Natural killer cell (primary cell): ENCODE measurements around the gene METTL17. TPM values are rescaled to one million over a fixed set of nuclear protein-coding genes. Genes with fewer than 3 reads are reported as not detected.

Source experiments
- ATAC-seq, 3 donors: fragments of 150-1000 bp in 2 of 3; fragments of 200-7000 bp in 1 of 3; cut with Tn5 transposase; 1 replicate in 1 of 3; 2 replicates in 2 of 3; pipeline ENCODE4 v1.10.0; 2021; ENCODE audit warnings: mild to moderate bottlenecking in 2 of 3, moderate library complexity in 2 of 3
- DNase-seq, 2 donors: peaks; one replicate each; pipeline versions ENCODE4 v3.0.0 to v3.0.0-alpha.2; 2013 to 2021; ENCODE audit warnings: mixed read lengths in 1 of 2
- H3K27ac ChIP-seq: one replicate; pipeline ENCODE4 v1.5.1; 2013; ENCODE audit warnings: mild to moderate bottlenecking, low read length
- H3K27me3 ChIP-seq: one replicate; pipeline ENCODE4 v1.6.1; 2013; ENCODE audit warnings: low read length; ENCODE audit not compliant: control insufficient read depth, insufficient read depth
- H3K36me3 ChIP-seq: one replicate; pipeline ENCODE4 v1.6.1; 2013; ENCODE audit warnings: low read length; ENCODE audit not compliant: control insufficient read depth, insufficient read depth
- H3K4me1 ChIP-seq: one replicate; pipeline ENCODE4 v1.6.1; 2013; ENCODE audit warnings: low read length; ENCODE audit not compliant: control insufficient read depth, insufficient read depth
- H3K4me3 ChIP-seq: one replicate; pipeline ENCODE4 v1.5.1; 2013; ENCODE audit warnings: low read length
- H3K9me3 ChIP-seq: one replicate; pipeline ENCODE4 v1.6.1; 2013; ENCODE audit warnings: low read length; ENCODE audit not compliant: control insufficient read depth, insufficient read depth
- H3K27ac Mint-ChIP-seq, 2 donors: one replicate each; pipeline ENCODE4 v1.8.0; 2022; ENCODE audit warnings: mild to moderate bottlenecking in 2 of 2, mixed read lengths in 2 of 2, moderate library complexity in 1 of 2
- H3K27me3 Mint-ChIP-seq, 2 donors: one replicate each; pipeline ENCODE4 v1.8.0; 2022; ENCODE audit warnings: low read depth in 2 of 2, mixed read lengths in 2 of 2
- H3K36me3 Mint-ChIP-seq: one replicate; pipeline ENCODE4 v1.8.0; 2022; ENCODE audit warnings: mixed read lengths
- H3K4me1 Mint-ChIP-seq, 2 donors: one replicate each; pipeline ENCODE4 v1.8.0; 2022; ENCODE audit warnings: mixed read lengths in 2 of 2
- H3K4me3 Mint-ChIP-seq: one replicate; pipeline ENCODE4 v1.8.0; 2022; ENCODE audit warnings: mild to moderate bottlenecking, moderate library complexity, mixed read lengths
- H3K9me3 Mint-ChIP-seq, 2 donors: one replicate each; pipeline ENCODE4 v1.8.0; 2022; ENCODE audit warnings: mixed read lengths in 2 of 2
- WGBS: methylation state at CpG from one replicate; pipeline ENCODE4 v1.1.7; 2013; ENCODE audit warnings: missing lambda C conversion rate; ENCODE audit not compliant: insufficient coverage; 5-methylcytosine and 5-hydroxymethylcytosine counted together
- intact Hi-C: fragments of 100-400 bp; cut with micrococcal nuclease; formaldehyde crosslinking; loops from one replicate; pipeline ENCODE4 v1.14.2; 2022
- total RNA-seq, 4 donors: library from RNA; stranded (reverse); fragments of 120-200 nt in 1 of 4; gene quantifications; one replicate each; pipeline versions ENCODE4 v1.2.3 to v1.2.4, GENCODE V29; 2013 to 2022
- TF ChIP-seq, protein P1 (sequence below): fragments of 200-600 bp; IDR thresholded peaks from one replicate; pipeline ENCODE4 v1.8.0; 2022; ENCODE audit warnings: antibody characterized with exemption

The METTL17 gene
- total RNA-seq, 3 donors from 2014 or later (not counting 1 experiment from before 2014, with no cell fraction given): 62.8 to 79.2 (median 74.1) TPM

DNA sequence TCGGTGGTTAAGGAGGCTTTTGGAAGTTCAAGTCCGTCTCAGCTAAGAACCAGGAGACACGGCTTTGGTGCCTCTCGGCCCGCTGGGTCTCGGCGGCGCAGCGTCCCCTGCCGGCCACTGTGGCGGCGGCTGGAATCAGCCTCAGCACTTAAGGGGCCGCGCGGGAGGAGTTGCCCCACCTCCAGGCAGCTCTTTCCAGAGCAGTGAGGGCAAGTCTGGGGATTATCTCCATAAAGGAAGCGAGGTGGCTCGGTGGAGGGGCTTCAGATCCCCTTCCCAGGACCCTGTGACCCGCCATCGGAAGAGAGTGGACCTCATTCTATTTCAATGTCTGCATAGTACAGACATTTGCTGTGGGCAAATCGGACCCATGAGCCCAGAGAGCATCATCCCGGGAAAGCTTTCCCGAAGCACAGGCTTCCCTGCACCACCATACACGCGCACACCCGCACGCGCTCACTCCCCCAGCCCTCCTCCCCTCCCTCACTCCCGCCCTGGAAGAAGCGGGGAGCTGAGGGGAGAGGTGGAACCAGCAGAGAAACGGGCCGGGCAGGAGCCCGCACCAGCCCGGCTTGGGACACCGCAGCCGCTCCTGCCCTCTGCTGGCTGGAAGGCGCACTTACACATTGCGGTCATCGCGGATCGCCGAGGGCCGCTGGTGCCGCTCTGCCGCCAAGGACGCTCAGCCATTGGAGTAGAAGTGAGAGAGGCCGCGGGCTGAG is 18.6 kb upstream of the METTL17 start:
- peaks cover 29 to 48% of the 10 kb centered on the region in 2 donors for H3K27me3 Mint-ChIP-seq
- peak overlapping the region in 1 of 2 donors; percentile 87 for H3K27ac Mint-ChIP-seq
- WGBS: under 1% methylated on average over 47 of the region's 47 CpGs
- DNase-seq: peak; percentile 75 to 88
- TF ChIP-seq, protein P1, sequence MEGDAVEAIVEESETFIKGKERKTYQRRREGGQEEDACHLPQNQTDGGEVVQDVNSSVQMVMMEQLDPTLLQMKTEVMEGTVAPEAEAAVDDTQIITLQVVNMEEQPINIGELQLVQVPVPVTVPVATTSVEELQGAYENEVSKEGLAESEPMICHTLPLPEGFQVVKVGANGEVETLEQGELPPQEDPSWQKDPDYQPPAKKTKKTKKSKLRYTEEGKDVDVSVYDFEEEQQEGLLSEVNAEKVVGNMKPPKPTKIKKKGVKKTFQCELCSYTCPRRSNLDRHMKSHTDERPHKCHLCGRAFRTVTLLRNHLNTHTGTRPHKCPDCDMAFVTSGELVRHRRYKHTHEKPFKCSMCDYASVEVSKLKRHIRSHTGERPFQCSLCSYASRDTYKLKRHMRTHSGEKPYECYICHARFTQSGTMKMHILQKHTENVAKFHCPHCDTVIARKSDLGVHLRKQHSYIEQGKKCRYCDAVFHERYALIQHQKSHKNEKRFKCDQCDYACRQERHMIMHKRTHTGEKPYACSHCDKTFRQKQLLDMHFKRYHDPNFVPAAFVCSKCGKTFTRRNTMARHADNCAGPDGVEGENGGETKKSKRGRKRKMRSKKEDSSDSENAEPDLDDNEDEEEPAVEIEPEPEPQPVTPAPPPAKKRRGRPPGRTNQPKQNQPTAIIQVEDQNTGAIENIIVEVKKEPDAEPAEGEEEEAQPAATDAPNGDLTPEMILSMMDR: peak; percentile 92
- intact Hi-C loops: loop anchor here (1.0 kb wide), 3 partner anchors 114 to 274 kb away; no protein-coding TSS in a partner anchor
- H3K4me1 ChIP-seq: peaks cover 14% of the 10 kb centered on the region
- H3K27me3 ChIP-seq: peaks cover 8% of the 10 kb centered on the region
- no peaks in the 10 kb centered on the region for H3K36me3 Mint-ChIP-seq
- H3K4me3 Mint-ChIP-seq: peak overlapping the region; percentile 89
- H3K9me3 Mint-ChIP-seq: no peaks in the 10 kb centered on the region
- ATAC-seq: peak; percentile 91 to 94 (median 92)
- peak overlapping the region; percentile 80 for H3K4me3 ChIP-seq
- no peak overlapping the region for H3K27ac ChIP-seq
- no peaks in the 10 kb centered on the region for H3K36me3 ChIP-seq
- no peaks in the 10 kb centered on the region for H3K9me3 ChIP-seq
- H3K4me1 Mint-ChIP-seq: peaks cover 15 to 18% of the 10 kb centered on the region in 2 donors

- Histone ChIP-seq H3K27ac (no peak overlapping the region), H3K36me3 (no peaks in the 10 kb centered on the region), H3K4me3 (peak overlapping the region; percentile 80), H3K9me3 (no peaks in the 10 kb centered on the region), H3K27me3 (peaks cover 8% of the 10 kb centered on the region), H3K4me1 (peaks cover 14% of the 10 kb centered on the region)
- Mint-ChIP-seq H3K4me1 (peaks cover 15 to 18% of the 10 kb centered on the region in 2 donors), H3K9me3 (no peaks in the 10 kb centered on the region), H3K36me3 (no peaks in the 10 kb centered on the region), H3K27ac (peak overlapping the region in 1 of 2 donors; percentile 87), H3K4me3 (peak overlapping the region; percentile 89), H3K27me3 (peaks cover 29 to 48% of the 10 kb centered on the region in 2 donors)
- 16% methylated on average over 8 of the region's 8 CpGs for WGBS
- DNase-seq: no peak
- ATAC-seq: peak; percentile 11 to 25 (median 19)
- TF ChIP-seq, protein P1: no peak
- intact Hi-C loops: loop anchor here (1.0 kb wide), 3 partner anchors 114 to 274 kb away; no protein-coding TSS in a partner anchor
Observed at GRCh38 chr14:20971705-20972021, 18.1 kb upstream of the METTL17 start.

- DNase-seq (no peak), ATAC-seq (no peak)
- Histone ChIP-seq H3K27me3 (peaks cover 5% of the 10 kb centered on the region), H3K27ac (no peak overlapping the region), H3K4me3 (no peak overlapping the region), H3K36me3 (no peaks in the 10 kb centered on the region), H3K9me3 (no peaks in the 10 kb centered on the region), H3K4me1 (peaks cover 14% of the 10 kb centered on the region)
- TF ChIP-seq, protein P1: no peak
- Mint-ChIP-seq H3K27ac (no peak overlapping the region), H3K4me3 (no peak overlapping the region), H3K9me3 (no peaks in the 10 kb centered on the region), H3K4me1 (peaks cover 14 to 15% of the 10 kb centered on the region in 2 donors), H3K27me3 (peaks cover 19 to 31% of the 10 kb centered on the region in 2 donors), H3K36me3 (no peaks in the 10 kb centered on the region)
- WGBS: 98% methylated on average over 2 of the region's 3 CpGs
- intact Hi-C loops: no loop called here
Observed at GRCh38 chr14:20973501-20973900, 16.3 kb upstream of the METTL17 start.
